Body of pancreas (tissue), 4 donors: ENCODE results near the gene INHA. TPM values are rescaled to one million over a fixed set of nuclear protein-coding genes. Genes with fewer than 3 reads are reported as not detected.

Experiments
- ATAC-seq: fragments of 150-250 bp; one replicate; pipeline ENCODE4 v1.9.1; 2016
- DNase-seq, 4 donors: peaks; one replicate each; pipeline ENCODE4 v3.0.0-alpha.2; 2019
- H3K27ac ChIP-seq, 4 donors: fragments of 200-600 bp; sonication (generic); 1 replicate in 3 of 4; 2 replicates in 1 of 4; pipeline versions ENCODE4 v1.5.1 to v1.6.1; 2016 to 2019; ENCODE audit warnings: mild to moderate bottlenecking in 1 of 4, mixed read lengths in 1 of 4, moderate library complexity in 1 of 4
- H3K27me3 ChIP-seq, 2 donors: fragments of 200-600 bp; sonication (generic); one replicate each; pipeline ENCODE4 v1.6.0; 2016; ENCODE audit warnings: mild to moderate bottlenecking in 1 of 2
- H3K36me3 ChIP-seq, 2 donors: fragments of 200-600 bp; sonication (generic); replicated peaks in 1 of 2; 2 replicates each; pipeline ENCODE4 v1.5.1; 2016; ENCODE audit warnings: low read depth in 2 of 2; ENCODE audit not compliant: insufficient read depth in 1 of 2
- H3K4me1 ChIP-seq: fragments of 200-600 bp; sonication (generic); one replicate; pipeline ENCODE4 v1.6.0; 2016
- H3K4me3 ChIP-seq, 2 donors: fragments of 200-600 bp; sonication (generic); 1 replicate in 1 of 2; 2 replicates in 1 of 2; pipeline ENCODE4 v1.5.1; 2016 to 2019
- H3K9me3 ChIP-seq, 3 donors: fragments of 200-600 bp; sonication (generic); 1 replicate in 2 of 3; 2 replicates in 1 of 3; pipeline ENCODE4 v1.5.1; 2016
- POLR2A ChIP-seq, 3 donors: fragments of 450-650 bp; IDR thresholded peaks; one replicate each; pipeline ENCODE4 v1.6.1; 2016; ENCODE audit warnings: antibody characterized with exemption in 3 of 3, mild to moderate bottlenecking in 2 of 3
- WGBS, 2 donors: methylation state at CpG; one replicate each; pipeline ENCODE4 v1.1.5; 2017; 5-methylcytosine and 5-hydroxymethylcytosine counted together
- intact Hi-C: fragments of 100-400 bp; cut with DNase I; formaldehyde crosslinking; loops from one replicate; pipeline ENCODE4 v1.15.1; 2023
- total RNA-seq, 2 donors: library from RNA; depleted of rRNA; stranded (reverse); fragments of >200 nt; gene quantifications; one replicate each; pipeline ENCODE4 v1.1.0, GENCODE V29; 2016
- TF ChIP-seq, protein P1 (sequence below), 7 experiments: fragments of 450-650 bp in 4 of 7; fragments of 200-600 bp in 3 of 7; sonication (generic) in 3 of 7; IDR thresholded peaks; one replicate each; pipeline ENCODE4 v1.5.1; 2016 to 2019; ENCODE audit warnings: antibody characterized with exemption in 7 of 7

INHA gene
- total RNA-seq, 2 donors from 2014 or later: 0.66 to 1.6 TPM

DNA sequence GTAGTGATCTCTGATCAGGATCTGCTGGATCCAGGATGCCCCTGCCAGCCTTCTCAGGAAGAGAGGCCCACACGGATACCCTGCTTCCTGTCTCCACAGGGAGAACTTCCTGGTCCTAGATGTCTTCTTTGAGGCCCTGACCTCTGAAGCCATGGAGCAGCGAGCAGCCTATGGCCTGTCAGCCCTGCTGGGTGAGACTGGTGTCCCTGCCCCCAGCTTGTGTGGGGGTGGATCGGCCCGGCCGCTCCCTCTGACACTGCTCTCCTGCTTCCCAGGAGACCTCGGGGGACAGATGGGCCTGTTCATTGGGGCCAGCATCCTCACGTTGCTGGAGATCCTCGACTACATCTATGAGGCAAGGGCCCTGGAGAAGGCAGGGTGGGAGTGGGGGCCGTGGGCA is 35.1 kb upstream of the INHA start:
- H3K27ac ChIP-seq: no peak overlapping the region
- peaks cover 0 to 18% of the 10 kb centered on the region in 2 donors for H3K36me3 ChIP-seq
- intact Hi-C loops: loop anchor here (5.0 kb wide), 1 partner anchor 100 kb away; no protein-coding TSS in a partner anchor
- no peak for ATAC-seq
- peaks cover 20% of the 10 kb centered on the region for H3K4me1 ChIP-seq
- TF ChIP-seq, protein P1, sequence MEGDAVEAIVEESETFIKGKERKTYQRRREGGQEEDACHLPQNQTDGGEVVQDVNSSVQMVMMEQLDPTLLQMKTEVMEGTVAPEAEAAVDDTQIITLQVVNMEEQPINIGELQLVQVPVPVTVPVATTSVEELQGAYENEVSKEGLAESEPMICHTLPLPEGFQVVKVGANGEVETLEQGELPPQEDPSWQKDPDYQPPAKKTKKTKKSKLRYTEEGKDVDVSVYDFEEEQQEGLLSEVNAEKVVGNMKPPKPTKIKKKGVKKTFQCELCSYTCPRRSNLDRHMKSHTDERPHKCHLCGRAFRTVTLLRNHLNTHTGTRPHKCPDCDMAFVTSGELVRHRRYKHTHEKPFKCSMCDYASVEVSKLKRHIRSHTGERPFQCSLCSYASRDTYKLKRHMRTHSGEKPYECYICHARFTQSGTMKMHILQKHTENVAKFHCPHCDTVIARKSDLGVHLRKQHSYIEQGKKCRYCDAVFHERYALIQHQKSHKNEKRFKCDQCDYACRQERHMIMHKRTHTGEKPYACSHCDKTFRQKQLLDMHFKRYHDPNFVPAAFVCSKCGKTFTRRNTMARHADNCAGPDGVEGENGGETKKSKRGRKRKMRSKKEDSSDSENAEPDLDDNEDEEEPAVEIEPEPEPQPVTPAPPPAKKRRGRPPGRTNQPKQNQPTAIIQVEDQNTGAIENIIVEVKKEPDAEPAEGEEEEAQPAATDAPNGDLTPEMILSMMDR (IDR thresholded peaks at IDR 0.05): no peak
- no peak for TF ChIP-seq POLR2A (IDR thresholded peaks at IDR 0.05)
- no peak for DNase-seq
- no peaks in the 10 kb centered on the region for H3K27me3 ChIP-seq
- H3K9me3 ChIP-seq: no peaks in the 10 kb centered on the region
- no peak overlapping the region for H3K4me3 ChIP-seq
- 32 to 58% methylated on average over 9 of the region's 9 CpGs for WGBS, 2 donors

DNA sequence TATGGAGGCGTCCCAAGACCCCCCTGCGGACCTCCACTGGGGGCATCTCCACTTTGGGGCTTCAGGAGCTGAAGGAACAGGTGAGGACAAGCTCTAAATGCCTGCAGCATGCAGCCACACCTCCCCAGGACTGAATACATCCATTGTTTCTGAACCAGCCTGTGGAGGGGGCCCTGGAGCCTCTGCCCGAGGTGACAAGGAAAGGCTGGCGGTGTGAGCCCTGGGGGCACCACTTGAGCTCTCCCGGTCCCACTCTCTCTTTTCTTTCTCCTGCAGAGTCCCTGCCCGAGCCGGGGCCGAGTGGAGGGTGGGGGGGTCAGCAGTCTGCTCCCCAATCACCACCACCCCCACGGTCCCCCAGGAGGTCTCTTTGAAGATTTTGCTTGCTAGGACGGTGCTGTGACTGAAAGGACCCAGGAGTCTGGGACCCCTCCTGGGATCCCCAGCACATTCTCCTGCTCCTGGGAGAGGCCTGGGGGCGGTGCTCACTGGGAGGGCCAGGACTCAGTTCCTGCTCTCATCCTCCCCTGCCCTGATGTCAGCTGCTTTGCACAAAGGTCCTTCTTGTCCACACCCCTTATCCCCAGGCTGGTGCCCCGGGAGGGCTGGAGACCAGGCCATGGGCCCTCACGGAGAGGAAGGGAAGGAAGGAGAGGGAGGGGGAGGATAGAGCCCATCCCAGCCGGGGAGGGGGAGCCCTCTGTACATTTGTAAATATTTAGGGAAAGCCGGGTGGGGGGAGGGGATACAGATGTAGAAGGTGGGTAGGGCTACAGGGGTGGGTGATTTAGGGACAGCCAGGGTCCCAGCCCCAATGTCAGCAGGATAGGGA is 34.2 kb upstream of the INHA start:
- intact Hi-C loops: loop anchor here (5.0 kb wide), 1 partner anchor 99 kb away; no protein-coding TSS in a partner anchor
- WGBS, 2 donors: 47 to 61% methylated on average over 13 to 15 of the region's 15 CpGs
- TF ChIP-seq, protein P1 (IDR thresholded peaks at IDR 0.05): no peak
- TF ChIP-seq POLR2A (IDR thresholded peaks at IDR 0.05): no peak
- Histone ChIP-seq H3K36me3 (peaks cover 0 to 18% of the 10 kb centered on the region in 2 donors), H3K27ac (no peak overlapping the region), H3K27me3 (no peaks in the 10 kb centered on the region), H3K4me1 (peaks cover 28% of the 10 kb centered on the region), H3K4me3 (no peak overlapping the region), H3K9me3 (no peaks in the 10 kb centered on the region)
- ATAC-seq (no peak), DNase-seq (no peak)

DNA sequence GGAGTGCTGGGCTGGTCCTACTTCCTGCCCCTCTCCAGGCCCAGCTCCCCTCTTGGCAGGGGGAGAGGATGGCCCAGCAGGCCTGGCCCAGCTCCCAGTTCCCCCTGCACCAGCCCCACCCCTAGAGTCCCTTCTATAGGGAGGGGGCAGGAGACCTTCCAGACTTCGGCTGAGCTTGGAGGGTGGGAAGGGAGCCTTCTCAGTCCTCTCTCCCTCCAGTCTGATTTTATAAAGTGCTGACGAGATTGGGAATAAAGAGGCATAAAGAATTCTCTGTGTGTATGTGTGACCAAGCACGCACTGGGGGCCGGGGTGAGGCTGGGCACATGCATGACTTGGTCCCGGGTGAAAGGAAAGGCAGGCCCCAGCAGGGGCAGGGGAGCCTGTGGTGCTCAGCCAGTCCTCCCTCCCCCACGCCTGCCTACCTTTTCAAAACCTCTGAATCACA is 33.6 kb upstream of the INHA start:
- TF ChIP-seq, protein P1 (IDR thresholded peaks at IDR 0.05): no peak
- no peak for TF ChIP-seq POLR2A (IDR thresholded peaks at IDR 0.05)
- no peak overlapping the region for H3K4me3 ChIP-seq
- no peaks in the 10 kb centered on the region for H3K9me3 ChIP-seq
- 65 to 78% methylated on average over 4 to 6 of the region's 6 CpGs for WGBS, 2 donors
- no peak for DNase-seq
- H3K27ac ChIP-seq: no peak overlapping the region
- intact Hi-C loops: loop anchor here (5.0 kb wide), 1 partner anchor 99 kb away; no protein-coding TSS in a partner anchor
- peaks cover 0 to 18% of the 10 kb centered on the region in 2 donors for H3K36me3 ChIP-seq
- H3K27me3 ChIP-seq: no peaks in the 10 kb centered on the region
- no peak for ATAC-seq
- H3K4me1 ChIP-seq: peaks cover 28% of the 10 kb centered on the region

DNA sequence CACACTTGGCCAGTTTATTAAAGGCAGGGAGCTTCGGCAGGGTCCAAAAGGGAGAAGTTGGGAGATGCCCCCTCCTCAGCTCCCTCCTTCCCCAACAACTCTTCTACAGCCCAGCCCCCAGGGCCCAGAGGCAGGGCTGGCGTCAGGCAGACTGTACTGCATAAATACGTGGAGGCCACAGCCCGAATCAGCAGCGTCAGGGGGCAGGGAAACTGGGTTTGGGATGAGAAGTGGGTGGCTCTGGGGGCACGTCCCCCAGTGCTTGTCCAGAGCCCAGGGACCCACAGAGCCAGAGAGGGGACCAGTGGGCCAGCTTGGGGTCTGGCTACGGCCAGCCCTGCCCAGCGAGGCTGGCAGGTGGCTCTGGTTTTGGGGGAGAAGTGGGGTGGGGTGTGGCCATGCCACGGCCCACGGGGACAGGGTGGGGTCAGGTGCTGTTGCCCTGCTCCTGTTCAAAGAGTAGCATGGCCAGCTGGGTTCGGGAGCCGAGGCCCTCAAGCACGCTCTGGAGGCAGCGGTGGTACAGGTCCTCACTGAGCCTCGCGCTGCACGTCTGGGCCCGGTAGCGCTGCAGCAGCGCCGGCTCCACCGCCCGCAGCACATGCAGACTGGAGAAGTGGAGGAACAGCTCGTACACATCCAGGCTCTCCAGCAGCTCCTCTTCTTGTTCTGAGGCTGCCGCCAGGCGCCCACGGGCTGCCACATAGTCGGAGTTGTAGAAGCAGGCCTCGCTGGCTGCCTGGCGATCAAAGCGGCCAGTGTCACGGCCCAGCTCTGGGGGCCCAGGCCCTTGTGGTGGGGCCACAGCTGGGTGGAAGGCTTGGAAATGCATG is 32.9 kb upstream of the INHA start:
- intact Hi-C loops: loop anchor here (5.0 kb wide), 1 partner anchor 98 kb away; no protein-coding TSS in a partner anchor
- H3K4me1 ChIP-seq: peaks cover 29% of the 10 kb centered on the region
- DNase-seq: no peak
- H3K36me3 ChIP-seq: peaks cover 0 to 18% of the 10 kb centered on the region in 2 donors
- ATAC-seq: no peak
- 81 to 85% methylated on average over 11 to 28 of the region's 32 CpGs for WGBS, 2 donors
- TF ChIP-seq, protein P1 (IDR thresholded peaks at IDR 0.05): no peak
- no peak for TF ChIP-seq POLR2A (IDR thresholded peaks at IDR 0.05)
- H3K27ac ChIP-seq: no peak overlapping the region
- no peak overlapping the region for H3K4me3 ChIP-seq
- no peaks in the 10 kb centered on the region for H3K27me3 ChIP-seq
- no peaks in the 10 kb centered on the region for H3K9me3 ChIP-seq
